Measurements from ENCODE around the gene DUSP10.

The DUSP10 gene

GRCh38 chr1:221712776-221713431 is 29.0 kb downstream of the DUSP10 start:
- DNase-seq, result peak; percentile 71 to 73

DNA sequence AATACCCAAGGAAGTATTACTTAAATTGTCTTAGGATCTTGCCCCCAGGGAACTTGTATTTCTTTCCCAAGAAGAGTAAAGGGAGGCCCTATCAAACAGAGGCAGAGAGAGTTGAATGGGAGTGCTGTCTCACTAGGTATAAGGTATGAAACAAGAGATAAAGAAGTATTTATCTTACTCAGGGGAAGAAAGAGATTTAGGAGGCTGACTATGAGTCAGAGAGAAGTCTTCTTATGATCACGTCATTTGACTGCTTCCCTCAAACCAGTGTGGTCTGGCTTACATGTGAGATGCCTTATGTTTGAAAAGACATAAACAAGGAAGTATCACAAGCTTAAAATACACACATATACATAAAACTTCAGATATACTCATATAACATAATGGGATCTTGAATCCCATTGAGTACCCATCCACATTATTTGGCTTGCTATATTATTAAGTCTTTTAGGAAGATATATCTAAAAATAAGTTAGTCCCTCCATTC is 29.6 kb downstream of the DUSP10 start:
- peak in 1 of 2 donors; percentile 39 for DNase-seq

DNA sequence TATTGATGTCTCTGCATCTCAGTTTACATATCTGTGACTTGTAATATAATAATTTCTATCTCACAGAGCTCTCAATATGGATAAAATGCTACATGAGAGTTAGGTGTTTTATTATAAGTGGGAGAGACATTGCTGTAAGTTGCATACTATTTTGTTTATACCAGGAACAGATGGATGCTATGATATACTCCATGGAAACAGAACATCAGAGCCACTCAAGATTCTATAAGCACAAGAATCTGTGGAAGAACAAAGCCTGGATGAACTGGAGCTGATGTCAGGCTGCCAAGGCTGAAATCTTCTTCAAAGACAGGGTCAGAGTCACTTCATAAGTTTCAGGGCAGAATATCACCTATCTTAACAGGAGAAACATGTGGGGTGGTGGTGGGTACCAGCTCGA is 30.2 kb downstream of the DUSP10 start:
- no peak for DNase-seq

DNA sequence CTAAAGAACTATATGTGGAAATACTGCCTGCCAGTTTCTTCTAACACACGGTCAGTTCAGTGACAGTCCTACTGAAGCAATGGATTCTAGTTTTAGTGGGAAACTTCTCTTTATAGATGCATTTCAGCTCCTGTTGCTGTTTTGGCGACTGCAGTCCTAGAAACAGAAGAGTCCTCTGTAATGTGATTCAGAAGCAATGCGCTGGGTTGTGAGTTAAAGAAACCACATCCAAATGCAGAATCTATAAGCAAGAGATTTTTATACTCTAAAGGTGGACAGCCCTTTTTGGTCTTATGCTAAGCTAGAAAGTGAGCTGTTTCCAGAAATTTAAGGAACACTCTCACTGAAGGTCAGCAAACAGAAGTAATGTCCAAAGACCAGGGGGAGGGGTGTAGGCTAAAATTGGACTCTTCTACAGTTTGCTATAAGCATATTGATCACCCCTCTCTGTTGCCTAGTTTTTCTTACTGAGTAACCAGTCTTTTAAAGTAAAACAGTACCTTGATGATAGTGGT is 30.8 kb downstream of the DUSP10 start:
- no peak for DNase-seq

- no peak for DNase-seq
Observed at GRCh38 chr1:221709854-221710253, 32.0 kb downstream of the DUSP10 start.

GRCh38 chr1:221708987-221709386 is 32.9 kb downstream of the DUSP10 start:
- peak in 1 of 2 donors; percentile 27 for DNase-seq

- peak; percentile 37 to 55 for DNase-seq
Observed at GRCh38 chr1:221708076-221708571, 33.8 kb downstream of the DUSP10 start.

- no peak for DNase-seq
Observed at GRCh38 chr1:221706876-221707582, 34.9 kb downstream of the DUSP10 start.

GRCh38 chr1:221706191-221706590 is 35.7 kb downstream of the DUSP10 start:
- no peak for DNase-seq

DNA sequence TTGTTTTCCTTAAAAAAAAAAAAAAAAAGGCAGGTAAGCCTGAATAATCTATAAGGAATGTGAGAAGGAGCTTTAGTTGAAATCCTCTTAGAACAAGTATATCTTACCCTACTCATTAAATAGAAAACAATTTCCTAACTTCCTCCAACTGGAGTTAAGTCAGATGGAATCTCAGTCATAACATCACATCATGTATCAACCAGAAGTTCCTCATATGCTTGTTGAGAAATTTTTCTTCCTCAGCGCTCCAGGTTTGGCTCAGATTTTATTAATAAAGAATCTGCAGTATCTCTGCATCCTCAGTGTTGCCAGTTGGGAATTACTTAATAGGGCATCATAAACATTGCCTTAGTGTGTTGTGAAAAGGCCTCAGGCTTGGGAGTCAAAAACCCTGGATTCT is 37.6 kb downstream of the DUSP10 start:
- no peak for DNase-seq

DNA sequence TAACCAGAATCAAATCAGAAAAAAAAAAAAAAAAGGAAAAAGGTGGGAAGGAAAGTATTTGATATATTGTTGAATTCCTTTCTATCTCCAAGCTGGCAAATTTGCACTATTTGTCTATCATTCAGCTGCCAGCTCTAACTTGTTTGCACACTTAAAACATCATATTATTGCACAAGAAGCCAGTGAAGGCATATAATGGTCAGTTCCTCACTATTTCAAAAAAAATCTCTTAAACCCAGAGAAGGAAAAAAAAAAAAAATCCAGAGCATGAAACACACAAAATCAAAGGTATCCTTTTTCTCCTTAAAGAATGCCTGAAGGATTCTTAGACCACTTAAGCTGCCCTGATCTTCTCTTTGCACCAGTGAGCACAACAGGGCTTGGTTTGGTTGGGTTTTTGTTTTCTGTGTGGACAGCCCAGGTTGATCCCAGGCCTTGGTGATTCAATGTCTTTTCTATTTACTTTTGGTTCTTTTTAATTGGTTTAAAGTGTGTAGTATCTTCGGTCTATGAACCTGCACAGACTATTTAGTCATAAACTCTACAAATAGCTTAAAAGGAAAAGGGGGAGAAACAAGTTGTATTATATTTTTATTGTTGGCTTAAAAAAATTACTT is 40.2 kb downstream of the DUSP10 start:
- DNase-seq, result no peak

GRCh38 chr1:221700948-221701347 is 40.9 kb downstream of the DUSP10 start:
- no peak for DNase-seq

GRCh38 chr1:221700536-221700935 is 41.4 kb downstream of the DUSP10 start:
- no peak for DNase-seq

GRCh38 chr1:221699978-221700519 is 41.8 kb downstream of the DUSP10 start:
- no peak for DNase-seq

DNA sequence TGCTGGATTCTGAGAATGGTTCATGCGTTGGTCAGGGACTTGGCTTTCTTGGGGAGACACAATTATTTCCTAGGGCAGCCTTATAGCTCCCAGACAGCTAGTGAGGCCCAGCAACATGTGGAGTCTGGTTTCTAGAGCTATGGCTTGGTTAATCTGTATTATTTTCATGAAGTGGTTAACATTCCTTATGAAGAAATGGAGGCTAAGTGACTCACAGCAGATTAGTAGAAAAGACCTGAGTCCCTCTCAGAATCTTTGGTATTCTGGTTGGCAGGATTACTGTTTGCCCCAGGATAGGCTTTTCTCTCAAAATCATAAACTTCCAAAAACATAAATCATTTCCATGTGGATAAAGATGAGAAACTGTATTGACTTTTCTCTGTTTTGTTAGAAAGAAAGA is 42.3 kb downstream of the DUSP10 start:
- no peak for DNase-seq

DNA sequence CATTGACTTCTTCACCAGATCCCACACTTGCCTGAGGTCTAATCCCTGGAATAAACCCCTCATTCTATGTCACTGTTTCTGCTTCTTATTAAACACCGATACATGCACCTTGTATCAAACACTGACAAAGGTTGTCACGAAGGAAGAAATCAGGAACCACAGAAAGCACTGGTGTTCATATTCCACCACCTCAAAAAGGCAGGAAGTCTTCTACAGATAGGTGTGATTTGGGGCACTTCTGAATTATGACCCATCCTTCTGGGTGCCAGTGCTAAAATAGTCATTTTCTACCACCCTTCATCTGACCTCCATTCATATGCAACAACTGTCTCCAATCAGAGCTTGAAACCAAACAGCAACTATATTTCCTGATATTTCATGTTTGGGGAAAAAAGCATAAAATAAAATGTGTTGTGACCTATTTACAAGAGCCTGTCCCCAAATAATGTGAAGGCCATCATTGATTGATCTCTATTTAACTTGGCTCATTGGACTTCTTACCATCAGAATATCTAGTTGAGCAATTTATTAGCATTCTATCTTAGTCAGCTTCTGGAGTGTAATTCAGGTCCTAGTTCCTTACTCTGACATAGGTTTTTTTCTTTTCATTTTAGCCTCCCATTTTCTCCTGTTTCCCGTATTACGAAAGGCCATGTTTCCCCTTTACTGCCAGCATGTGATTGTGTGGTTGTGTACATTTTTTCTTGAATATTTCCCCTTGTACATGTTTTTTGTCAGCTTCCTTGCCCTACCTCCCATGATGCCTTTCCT is 43.1 kb downstream of the DUSP10 start:
- DNase-seq, result no peak

DNA sequence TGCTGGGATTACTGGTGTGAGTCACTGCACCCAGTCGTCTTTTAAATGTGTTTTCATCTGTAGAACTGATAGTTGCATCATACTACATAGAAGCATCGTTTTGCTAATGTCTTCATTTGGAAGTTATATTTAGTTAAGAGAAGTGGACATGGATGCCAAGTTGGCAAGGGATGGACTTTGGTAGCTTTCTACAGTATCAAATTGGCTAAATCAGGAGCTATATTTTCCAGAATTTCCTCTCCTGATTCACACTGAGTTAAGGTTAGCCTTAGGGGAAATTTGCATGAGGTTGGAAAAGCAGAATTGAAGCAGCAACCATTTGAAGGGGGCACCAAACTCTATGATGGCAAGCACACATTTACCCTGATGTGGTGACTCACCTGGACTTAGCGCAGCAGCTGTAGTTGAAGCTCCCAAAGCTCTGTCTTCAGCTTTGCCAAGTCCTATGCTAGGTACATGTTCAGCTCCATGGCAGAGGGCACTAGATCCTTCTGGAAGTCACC is 43.9 kb downstream of the DUSP10 start:
- DNase-seq, result no peak

GRCh38 chr1:221696718-221697461 is 45.0 kb downstream of the DUSP10 start:
- DNase-seq, result no peak

GRCh38 chr1:221696027-221696426 is 45.9 kb downstream of the DUSP10 start:
- DNase-seq, result no peak

DNA sequence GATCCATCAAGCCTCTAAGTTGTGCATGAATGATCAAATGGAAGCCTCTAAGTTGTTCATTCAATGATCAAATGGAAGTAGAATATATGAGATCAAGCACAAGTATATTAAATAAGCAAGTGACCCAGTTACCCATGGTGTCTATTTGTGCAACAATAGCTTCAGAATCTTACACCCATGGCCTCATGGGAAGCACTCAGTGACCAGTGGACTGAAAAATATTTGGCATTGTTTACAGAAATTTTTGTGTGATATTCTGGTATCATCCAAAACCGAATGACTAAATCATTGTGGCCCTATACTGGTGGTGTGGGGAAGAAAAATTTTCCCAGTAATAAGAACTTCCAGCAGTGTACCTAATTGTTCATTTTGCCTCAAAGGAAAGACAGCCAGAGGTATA is 46.6 kb downstream of the DUSP10 start:
- no peak for DNase-seq

- no peak for DNase-seq
Observed at GRCh38 chr1:221694109-221694508, 47.8 kb downstream of the DUSP10 start.

- no peak for DNase-seq
Observed at GRCh38 chr1:221693087-221693486, 48.8 kb downstream of the DUSP10 start.
